K562 (cell line): ENCODE results near the gene POLRMT. TPM values are rescaled to one million over a fixed set of nuclear protein-coding genes. Genes with fewer than 3 reads are reported as not detected.

Experiments used
- CREM ChIP-seq: IDR thresholded peaks from 2 replicates; pipeline ENCODE4 v1.6.1; 2014; ENCODE audit warnings: antibody characterized with exemption, low read depth
- CSDE1 ChIP-seq, 2 experiments: fragments of 450-650 bp; IDR thresholded peaks; 2 replicates each; pipeline ENCODE4 v1.6.1; 2016; ENCODE audit warnings: mild to moderate bottlenecking in 1 of 2
- ETV1 ChIP-seq: fragments of 450-650 bp; conservative IDR thresholded peaks from 2 replicates; pipeline ENCODE4 v1.6.1; 2016; ENCODE audit warnings: missing genetic modification characterization, control low read depth, low read depth, missing compliant biosample characterization
- HCFC1 ChIP-seq: IDR thresholded peaks from 2 replicates; pipeline ENCODE4 v1.6.1; 2012; ENCODE audit warnings: low read depth, low read length, improper control_type of control experiment
- MEIS2 ChIP-seq: fragments of 450-650 bp; IDR thresholded peaks from 2 replicates; pipeline ENCODE4 v1.6.1; 2014; ENCODE audit warnings: mild to moderate bottlenecking; ENCODE audit not compliant: partially characterized antibody
- POLR3G ChIP-seq: IDR thresholded peaks from 2 replicates; pipeline ENCODE4 v1.6.1; 2011; ENCODE audit not compliant: insufficient read length, insufficient replicate concordance; ENCODE audit errors: extremely low read depth
- SMARCB1 ChIP-seq: IDR thresholded peaks from 2 replicates; pipeline ENCODE4 v1.6.1; 2011; ENCODE audit warnings: improper control_type of control experiment, low read depth; ENCODE audit not compliant: insufficient read length
- TAF1 ChIP-seq: IDR thresholded peaks from 2 replicates; pipeline ENCODE4 v1.6.1; 2011; ENCODE audit warnings: mild to moderate bottlenecking, low read length, moderate library complexity; ENCODE audit not compliant: insufficient read depth, control insufficient read depth, severe bottlenecking; ENCODE audit errors: extremely low read depth
- YY1 ChIP-seq, 3 experiments: IDR thresholded peaks; 2 replicates each; pipeline ENCODE4 v1.6.1; 2011; ENCODE audit warnings: low read length in 2 of 3, mild to moderate bottlenecking in 2 of 3, moderate library complexity in 2 of 3, borderline replicate concordance in 1 of 3, control low read depth in 1 of 3, low read depth in 1 of 3; ENCODE audit not compliant: insufficient read depth in 3 of 3, insufficient replicate concordance in 2 of 3, control insufficient read depth in 1 of 3, insufficient read length in 1 of 3; ENCODE audit errors: extremely low read depth in 1 of 3
- ZFP91 ChIP-seq: sonication (generic); formaldehyde crosslinking; IDR thresholded peaks from 2 replicates; pipeline ENCODE4 v1.8.0; 2022; ENCODE audit warnings: mild to moderate bottlenecking, missing genetic modification reagents
- ZMIZ1 ChIP-seq, 2 experiments: fragments of 150-350 bp in 1 of 2; IDR thresholded peaks; 2 replicates each; pipeline ENCODE4 v1.6.1; 2012 to 2016; ENCODE audit warnings: low read depth in 2 of 2, low read length in 2 of 2, mild to moderate bottlenecking in 1 of 2, moderate library complexity in 1 of 2
- polyA plus RNA-seq, 8 experiments: library from polyadenylated mRNA; depleted of rRNA in 4 of 8; stranded (reverse) in 5 of 8; unstranded in 3 of 8; fragments of >200 nt; fragmentation: Nextera tagmentation in 2 of 8; fragmentation: Illumina TruSeq in 1 of 8; extraction: Ambion mirVana in 2 of 8; extraction: Trizol in 1 of 8; gene quantifications; 2 replicates each; pipeline versions ENCODE4 v1.2.1 to v1.2.3, GENCODE V29; 2011 to 2014; ENCODE audit warnings: inconsistent platforms in 1 of 8, missing spikeins in 1 of 8
- total RNA-seq, 7 experiments: library from RNA; depleted of rRNA in 6 of 7; stranded (reverse); fragments of >200 nt in 6 of 7; fragmentation: Illumina TruSeq in 2 of 7; extraction: Trizol in 2 of 7; gene quantifications; 2 replicates each; pipeline versions ENCODE4 v1.2.1 to v1.2.3, GENCODE V29; 2011 to 2021; ENCODE audit warnings: low replicate concordance in 1 of 7
- TF ChIP-seq, protein P1 (sequence below): fragments of 450-650 bp; IDR thresholded peaks from 2 replicates; pipeline ENCODE4 v1.6.1; 2016; ENCODE audit warnings: low read depth

Gene POLRMT
- total and polyA plus RNA-seq, 9 of the 15 experiments (the other 6 are each of a cell fraction or from before 2014, with no cell fraction given), result 30.3 to 144 (median 68.0) TPM

- TF ChIP-seq ZMIZ1 (IDR thresholded peaks at IDR 0.05; ENCODE audit: low read depth in 2 of 2, low read length in 2 of 2), result no peak
- peak; percentile 80 for TF ChIP-seq ETV1 (tag)
- TF ChIP-seq CSDE1 (IDR thresholded peaks at IDR 0.05), result peak in 1 of 2 experiments; percentile 95; a peak in 2 of 4 replicates
- TF ChIP-seq, protein P1, sequence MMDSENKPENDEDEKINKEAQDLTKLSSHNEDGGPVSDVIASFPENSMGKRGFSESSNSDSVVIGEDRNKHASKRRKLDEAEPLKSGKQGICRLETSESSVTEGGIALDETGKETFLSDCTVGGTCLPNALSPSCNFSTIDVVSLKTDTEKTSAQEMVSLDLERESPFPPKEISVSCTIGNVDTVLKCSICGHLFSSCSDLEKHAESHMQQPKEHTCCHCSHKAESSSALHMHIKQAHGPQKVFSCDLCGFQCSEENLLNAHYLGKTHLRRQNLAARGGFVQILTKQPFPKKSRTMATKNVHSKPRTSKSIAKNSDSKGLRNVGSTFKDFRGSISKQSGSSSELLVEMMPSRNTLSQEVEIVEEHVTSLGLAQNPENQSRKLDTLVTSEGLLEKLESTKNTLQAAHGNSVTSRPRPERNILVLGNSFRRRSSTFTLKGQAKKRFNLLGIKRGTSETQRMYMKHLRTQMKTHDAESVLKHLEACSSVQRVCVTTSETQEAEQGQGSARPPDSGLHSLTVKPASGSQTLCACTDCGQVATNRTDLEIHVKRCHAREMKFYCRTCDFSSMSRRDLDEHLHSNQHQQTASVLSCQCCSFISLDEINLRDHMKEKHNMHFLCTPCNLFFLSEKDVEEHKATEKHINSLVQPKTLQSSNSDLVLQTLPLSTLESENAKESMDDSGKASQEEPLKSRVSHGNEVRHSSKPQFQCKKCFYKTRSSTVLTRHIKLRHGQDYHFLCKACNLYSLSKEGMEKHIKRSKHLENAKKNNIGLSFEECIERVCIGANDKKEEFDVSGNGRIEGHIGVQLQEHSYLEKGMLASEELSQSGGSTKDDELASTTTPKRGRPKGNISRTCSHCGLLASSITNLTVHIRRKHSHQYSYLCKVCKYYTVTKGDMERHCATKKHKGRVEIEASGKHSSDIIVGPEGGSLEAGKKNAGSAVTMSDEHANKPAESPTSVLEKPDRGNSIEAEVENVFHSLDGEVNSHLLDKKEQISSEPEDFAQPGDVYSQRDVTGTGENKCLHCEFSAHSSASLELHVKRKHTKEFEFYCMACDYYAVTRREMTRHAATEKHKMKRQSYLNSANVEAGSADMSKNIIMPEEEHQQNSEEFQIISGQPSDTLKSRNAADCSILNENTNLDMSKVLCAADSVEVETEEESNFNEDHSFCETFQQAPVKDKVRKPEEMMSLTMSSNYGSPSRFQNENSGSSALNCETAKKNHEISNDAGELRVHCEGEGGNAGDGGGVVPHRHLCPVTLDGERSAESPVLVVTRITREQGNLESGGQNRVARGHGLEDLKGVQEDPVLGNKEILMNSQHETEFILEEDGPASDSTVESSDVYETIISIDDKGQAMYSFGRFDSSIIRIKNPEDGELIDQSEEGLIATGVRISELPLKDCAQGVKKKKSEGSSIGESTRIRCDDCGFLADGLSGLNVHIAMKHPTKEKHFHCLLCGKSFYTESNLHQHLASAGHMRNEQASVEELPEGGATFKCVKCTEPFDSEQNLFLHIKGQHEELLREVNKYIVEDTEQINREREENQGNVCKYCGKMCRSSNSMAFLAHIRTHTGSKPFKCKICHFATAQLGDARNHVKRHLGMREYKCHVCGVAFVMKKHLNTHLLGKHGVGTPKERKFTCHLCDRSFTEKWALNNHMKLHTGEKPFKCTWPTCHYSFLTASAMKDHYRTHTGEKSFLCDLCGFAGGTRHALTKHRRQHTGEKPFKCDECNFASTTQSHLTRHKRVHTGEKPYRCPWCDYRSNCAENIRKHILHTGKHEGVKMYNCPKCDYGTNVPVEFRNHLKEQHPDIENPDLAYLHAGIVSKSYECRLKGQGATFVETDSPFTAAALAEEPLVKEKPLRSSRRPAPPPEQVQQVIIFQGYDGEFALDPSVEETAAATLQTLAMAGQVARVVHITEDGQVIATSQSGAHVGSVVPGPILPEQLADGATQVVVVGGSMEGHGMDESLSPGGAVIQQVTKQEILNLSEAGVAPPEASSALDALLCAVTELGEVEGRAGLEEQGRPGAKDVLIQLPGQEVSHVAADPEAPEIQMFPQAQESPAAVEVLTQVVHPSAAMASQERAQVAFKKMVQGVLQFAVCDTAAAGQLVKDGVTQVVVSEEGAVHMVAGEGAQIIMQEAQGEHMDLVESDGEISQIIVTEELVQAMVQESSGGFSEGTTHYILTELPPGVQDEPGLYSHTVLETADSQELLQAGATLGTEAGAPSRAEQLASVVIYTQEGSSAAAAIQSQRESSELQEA, result peak; percentile 93
- peak; percentile 84 for TF ChIP-seq CREM
- peak; percentile 74 for TF ChIP-seq MEIS2
- no peak for TF ChIP-seq POLR3G
- peak in 2 of 3 experiments; percentile 83 to 85 for TF ChIP-seq YY1 (IDR thresholded peaks at IDR 0.05; ENCODE audit: borderline replicate concordance in 1 of 3, control insufficient read depth in 1 of 3, extremely low read depth in 1 of 3, insufficient read depth in 3 of 3, insufficient read length in 1 of 3, insufficient replicate concordance in 2 of 3, low read depth in 1 of 3, low read length in 2 of 3)
- peak; percentile 92 for TF ChIP-seq HCFC1
- TF ChIP-seq TAF1, result peak; percentile 63
- TF ChIP-seq ZFP91 (CRISPR knock-in tag), result 0 out of 2 replicates have a peak, but pooled peaks have one; percentile 39
- no peak for TF ChIP-seq SMARCB1
Measured at GRCh38 chr19:633068-633785, at the start of gene POLRMT (continued).
